ENCODE measurements around the gene PABPN1L.

Gene PABPN1L

DNA sequence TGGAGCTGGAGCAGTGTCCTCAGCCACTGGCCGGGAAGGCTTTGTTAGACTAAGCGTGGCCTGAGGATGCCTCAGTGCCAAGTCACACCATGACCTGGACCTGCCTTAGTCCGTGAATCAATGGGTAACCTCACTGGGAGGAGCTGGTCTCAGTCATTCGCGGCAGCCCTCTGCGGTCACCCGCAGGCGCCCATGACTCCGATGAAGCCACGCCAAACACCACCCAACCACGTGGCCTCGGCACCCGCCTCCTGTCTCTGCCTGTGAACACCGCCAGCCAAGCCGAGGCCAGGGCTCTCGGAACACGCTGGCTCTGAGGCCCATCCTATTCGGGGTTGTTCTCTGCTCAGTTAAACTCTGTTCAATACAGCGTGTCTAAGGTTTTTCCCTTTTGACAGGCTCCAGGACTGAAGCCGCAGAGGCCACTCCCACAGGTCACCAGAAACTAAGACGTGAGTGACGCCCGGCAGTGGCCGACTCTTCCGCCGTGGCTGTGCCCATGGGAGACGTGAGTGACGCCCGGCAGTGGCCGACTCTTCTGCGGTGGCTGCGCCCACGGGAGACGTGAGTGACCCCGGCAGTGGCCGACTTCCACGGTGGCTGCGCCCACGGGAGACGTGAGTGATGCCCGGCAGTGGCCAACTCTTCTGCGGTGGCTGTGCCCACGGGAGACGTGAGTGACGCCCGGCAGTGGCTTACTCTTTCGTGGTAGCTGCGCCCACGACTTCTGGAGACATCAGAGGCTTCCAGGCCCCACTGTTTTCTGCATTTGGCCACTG lies 16.8 kb upstream of the PABPN1L start:
- DNase-seq = no peak

- DNase-seq = no peak
These were observed 16.0 kb upstream of the PABPN1L start for GRCh38 chr16:88882358-88883030.

- DNase-seq = no peak
These were observed 15.4 kb upstream of the PABPN1L start for GRCh38 chr16:88881675-88882357.

DNA sequence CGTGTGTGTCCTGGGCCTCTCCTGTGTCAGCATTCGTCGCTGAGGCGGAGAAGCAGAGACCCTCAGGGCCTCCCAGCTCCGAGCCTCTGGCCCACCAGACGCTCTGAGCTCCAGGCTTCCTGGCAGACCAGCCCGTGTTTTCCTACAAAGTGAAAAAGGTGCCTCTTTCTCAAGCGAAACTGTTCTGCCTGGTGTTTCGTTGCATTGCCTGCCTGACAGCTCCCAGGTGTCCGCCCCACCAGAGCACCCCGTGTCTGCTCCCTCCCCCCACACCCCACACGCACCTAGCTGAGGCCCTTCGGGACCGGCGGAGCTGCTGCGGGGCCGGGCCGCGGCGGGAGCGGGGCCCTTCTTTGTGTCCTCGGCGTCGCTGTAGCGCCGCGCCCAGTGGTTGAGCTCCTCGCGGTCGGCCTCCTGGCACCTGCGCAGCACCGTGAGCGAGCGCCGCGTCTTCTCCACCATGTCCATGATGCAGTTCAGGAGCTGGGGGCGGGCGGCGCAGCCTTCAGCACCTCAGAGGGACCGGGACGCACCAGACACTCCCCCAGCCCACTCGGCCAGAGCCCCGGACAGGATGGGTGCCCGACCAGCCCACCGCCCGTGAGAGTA lies 14.7 kb upstream of the PABPN1L start:
- DNase-seq = no peak

DNA sequence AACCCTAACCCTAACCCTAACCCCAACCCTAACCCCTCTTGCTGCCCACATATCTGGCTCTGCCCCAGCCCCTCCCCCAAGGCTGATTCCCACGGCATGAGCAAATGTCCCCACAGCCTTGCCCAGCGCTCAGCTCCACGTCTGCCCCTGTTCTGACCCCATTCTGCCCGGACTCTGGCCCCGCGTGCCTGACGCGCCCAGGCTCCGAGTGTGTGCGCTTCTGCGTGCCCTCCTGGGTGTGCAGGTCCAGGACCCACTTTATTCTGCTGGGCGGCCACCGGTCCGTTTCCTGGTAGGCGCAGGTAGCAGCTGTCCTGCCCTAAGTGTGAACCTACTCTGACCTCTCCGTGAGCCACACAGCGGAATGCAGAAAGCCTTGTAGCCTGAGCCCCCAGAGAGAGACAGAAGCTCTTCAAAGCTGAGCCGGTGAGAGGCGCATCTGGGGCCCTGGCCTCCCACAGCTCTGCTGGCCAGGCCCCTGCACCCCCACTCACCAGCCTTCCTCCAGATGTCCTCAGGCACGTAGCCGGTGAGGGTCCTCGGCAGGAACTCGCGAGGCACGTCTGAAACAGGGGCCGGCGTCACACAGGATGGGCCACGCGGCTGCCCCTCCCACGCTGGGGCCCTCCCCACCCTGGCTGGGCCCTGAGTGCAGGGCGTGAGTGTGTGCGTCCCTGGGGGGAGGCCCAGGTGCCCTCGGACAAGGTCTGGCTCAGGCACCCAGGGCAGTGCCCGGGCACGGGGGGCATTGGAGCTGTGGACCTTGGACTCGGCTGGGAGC lies 14.0 kb upstream of the PABPN1L start:
- DNase-seq = no peak

DNA sequence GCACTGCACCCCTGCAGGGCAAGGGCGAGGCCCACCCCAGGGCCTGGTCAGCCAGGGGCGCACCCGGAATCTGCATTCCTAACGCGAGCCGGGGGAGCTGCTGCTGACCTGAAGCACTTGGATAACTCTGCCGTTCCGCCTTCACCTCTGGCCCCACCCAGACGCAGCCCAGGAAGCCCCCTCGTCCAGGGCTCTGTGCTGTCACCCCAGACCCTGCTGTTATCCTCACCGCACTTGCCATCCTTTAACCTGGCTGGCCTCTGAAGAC lies 13.3 kb upstream of the PABPN1L start:
- DNase-seq = no peak

DNA sequence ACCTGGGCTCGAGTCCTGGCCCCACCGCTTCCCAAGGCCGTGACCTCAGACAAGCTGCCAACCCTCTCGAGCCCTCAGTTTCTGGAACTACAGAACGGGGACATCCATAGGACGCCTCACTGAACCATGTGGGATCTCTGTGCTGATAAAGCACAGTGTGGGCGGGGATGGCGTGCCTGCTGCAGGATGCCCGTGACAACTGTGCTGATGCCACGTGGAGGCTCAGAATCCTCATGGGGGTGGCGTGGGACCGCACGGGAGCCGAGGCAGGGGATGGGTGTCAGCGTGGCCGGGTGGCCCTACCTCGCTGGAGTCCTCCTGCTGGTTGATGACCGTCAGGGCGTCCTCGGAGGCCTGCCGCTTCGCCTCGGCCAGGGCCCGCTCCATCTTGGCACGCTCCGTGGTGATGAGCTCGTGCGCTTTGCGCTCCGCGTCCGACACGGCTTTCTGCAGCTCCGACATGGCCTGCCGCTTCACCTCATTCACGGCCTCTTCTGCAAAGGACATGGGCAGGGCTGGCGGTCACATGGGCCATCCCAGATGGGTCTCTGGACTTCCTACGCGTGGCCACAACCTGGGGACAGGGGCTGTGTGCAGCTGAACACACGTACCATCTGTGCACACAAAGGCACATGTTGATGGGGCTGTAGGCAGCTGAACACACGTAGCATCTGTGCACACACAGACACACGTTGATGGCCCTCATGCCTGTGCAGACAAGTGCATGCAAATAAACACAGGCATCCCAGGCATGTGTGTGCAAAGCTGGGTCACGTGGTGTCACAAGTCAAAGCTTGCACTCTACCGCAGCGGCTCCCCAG lies 12.7 kb upstream of the PABPN1L start:
- no peak for DNase-seq

DNA sequence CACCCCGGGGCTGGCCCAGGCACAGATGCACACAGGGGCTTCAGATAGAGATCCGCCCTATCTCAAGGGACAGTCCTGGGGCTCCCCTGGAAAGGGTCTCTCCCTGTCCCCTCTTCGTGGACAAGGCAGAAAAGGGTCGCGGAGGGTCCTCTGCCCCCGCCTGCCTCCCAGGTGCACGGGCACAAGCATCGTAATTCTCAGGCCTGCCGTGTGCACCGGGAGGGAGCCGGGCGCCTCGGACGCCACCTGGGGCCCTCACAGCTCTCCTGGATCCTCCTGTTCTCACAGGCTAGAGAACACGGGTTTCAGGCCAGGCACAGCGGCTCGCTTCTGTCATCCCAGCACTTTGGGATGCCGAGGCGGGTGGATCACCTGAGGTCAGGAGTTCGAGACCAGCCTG lies 11.9 kb upstream of the PABPN1L start:
- DNase-seq = no peak

GRCh38 chr16:88877564-88878289 lies 11.3 kb upstream of the PABPN1L start:
- no peak for DNase-seq

GRCh38 chr16:88876942-88877526 lies 10.6 kb upstream of the PABPN1L start:
- DNase-seq = no peak

GRCh38 chr16:88875703-88876234 lies 9.3 kb upstream of the PABPN1L start:
- DNase-seq = no peak

DNA sequence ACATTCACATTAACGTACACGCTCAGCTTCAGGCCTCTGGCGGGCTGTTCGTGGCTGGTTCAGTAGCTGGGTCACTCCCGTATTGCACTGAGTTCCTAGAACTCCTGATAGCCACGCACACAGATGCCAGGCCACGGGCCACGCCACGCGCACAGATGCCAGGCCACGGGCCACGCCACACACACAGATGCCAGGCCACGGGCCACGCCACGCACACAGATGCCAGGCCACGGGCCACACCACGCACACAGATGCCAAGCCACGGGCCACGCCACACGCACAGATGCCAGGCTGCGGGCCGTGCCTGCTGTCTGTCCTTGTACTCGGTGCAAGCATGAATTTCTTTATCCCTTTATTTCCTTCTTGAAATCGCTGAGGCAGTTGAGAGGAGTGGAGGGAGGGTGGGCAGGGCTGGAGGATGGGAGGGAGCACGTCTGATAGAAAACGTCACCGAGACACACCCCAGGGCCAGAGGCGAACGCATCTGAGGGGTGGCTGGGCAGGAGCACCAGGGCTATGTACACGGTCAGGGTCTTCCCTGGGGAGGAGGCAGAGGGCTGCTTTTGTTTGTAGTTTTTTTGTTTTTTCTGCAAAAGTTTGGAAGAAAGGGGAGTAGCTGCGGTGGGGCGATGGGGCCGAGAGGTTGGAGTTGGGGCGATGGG lies 8.6 kb upstream of the PABPN1L start:
- no peak for DNase-seq

- no peak for DNase-seq
These were observed 6.3 kb upstream of the PABPN1L start for GRCh38 chr16:88872650-88873331.

DNA sequence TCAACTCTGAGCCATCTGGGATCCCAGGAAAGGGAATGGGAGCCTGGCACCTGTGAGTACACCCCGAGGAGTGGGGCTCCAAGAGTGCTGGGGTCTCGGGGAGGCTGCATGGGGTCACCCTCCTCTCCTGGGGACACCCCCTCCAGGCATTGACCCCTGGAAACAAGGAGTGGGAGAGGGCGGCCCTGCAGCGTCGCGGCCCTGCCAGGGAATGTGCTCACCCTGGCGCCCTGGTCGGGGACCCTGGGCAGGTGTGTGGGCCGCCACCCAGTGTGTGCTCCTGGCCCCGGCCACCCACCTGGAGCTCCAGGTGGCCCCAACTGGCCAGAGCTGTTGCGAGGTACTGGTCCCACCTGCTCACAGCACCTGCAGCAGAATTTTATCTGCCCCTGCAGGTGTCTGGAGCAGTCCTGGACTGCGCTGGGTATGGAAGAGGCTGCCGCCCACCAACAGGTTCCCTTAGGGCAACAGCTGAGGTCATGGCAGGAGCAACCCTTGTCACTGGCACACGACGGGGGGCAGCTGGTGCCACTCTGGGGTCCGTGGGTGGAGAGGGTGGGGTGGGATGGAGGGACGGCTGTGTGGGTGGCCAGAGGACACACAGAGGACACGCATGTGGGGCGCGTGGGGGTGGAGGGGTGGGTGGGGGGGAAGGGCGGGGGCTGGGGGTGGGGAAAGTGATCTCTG lies 5.4 kb upstream of the PABPN1L start:
- no peak for DNase-seq

DNA sequence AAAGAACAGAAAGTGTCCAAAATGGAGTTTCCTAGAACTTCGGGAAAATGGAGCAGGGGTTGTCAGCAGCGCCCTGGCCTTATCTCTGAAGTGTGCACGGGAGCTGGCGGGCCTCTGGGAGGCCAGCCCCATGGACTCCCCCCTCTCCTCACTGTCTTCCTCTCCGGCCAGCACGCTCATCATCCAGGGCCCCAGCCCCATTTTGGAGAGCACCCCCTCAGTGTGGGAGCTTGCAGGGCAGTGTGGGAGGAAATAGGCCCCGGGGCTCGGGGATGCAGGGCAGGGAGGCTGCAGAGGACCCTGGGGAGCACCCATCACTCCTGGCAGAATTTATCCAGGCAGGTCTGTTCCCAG lies 4.9 kb upstream of the PABPN1L start:
- DNase-seq = no peak

- no peak for DNase-seq
These were observed 4.3 kb upstream of the PABPN1L start for GRCh38 chr16:88870608-88871348.

DNA sequence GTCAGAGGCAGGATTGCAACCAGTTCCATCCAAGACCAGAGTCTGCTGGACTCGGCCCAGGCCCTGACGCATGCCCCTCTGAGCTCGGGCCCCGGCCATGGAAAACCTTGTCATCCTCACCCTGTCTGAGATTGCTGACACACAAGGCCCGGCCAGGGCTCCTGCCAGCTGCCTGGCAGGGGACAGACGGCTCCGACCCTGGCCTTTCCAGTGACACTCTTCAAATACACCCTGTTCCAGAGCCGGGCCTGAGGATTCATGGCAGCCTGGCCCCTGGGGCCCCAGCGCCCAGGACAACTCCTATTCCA lies 3.2 kb upstream of the PABPN1L start:
- no peak for DNase-seq

DNA sequence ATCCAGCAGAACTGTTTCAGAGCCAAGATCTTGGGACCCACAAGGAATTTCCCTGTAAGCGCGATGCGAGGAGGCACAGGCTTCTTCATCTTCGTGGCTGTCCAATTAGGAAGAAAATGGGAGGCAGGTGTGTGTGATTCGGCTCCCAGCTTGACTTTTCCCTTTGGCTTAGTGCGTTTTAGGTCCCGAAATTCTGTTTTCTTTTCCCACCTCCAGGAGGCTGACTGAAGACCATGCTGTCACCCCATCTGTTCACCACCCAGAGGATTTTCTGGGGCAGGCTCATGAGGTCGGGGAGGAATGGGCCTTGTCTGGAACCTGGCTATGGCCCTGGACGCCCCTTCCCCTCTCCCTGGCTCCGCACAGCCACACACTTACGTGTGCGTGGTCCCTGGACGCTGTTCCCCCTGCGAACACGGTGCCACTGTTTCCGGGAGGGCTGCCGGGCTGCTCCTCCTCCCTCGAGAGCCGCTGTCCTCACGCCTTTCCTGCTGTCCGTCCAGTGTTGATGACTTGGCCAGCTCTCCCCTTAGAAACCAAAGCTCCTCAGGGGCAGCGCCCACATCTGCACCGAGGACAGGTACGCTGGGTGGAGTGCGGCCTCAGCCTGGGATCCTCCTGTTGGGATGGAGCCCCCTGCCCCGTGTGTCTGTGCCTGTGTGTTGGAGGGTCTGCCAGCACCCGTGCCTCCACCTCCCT lies 2.7 kb upstream of the PABPN1L start:
- no peak for DNase-seq

All from COR-L47 (cell line).